HG02588 (cell line): ENCODE results near the gene RASGEF1C.

ENCODE experiments used
- ATAC-seq: cut with Tn5 transposase; IDR thresholded peaks from one replicate; pipeline ENCODE4 v1.9.1; 2021; ENCODE audit warnings: mild to moderate bottlenecking, moderate library complexity; ENCODE audit not compliant: unreplicated experiment

The RASGEF1C gene

DNA sequence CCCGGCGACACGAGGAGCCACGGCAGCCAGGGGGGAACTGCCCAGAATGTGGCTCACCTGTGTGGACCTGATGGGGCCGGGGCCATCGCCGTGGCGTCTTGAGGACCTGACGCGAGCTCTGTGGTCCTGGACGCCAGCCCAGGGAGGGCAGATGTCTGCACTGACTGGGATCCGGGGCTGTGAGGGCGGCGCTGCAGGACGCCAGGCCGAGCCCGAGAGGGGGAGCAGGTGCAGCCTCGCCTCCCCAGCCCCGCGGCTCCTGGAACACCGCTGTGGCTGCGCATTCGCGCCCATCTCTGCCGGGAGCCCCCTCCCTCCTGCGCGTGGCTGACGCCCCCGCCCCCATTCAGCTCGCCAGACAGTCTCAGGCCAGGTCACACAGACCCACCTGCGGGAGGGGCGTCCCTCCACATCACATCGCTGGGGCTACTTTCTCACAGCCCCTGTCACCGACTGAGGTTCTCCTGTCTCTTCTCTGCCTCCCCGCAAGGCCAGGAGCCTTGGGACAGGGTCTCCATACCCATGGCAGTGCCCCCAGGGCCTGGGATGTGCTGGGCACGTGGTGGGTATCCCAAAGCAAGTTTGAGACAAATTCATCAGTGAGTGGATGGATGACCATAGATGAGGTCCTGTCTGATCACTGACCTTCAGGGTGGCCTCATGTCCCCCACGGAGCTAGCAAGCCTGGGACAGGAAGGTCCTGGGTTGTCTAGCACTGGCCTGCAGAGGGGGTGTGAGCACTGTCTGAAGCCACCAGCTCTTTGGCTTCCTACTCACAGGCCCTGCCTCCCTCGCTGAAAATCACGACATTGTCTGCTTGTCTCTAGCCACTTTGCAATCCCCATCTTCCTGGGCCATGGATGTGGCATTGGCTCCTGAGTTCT is 47.3 kb downstream of the RASGEF1C start:
- no peak for ATAC-seq

GRCh38 chr5:180160789-180161188 is 48.2 kb downstream of the RASGEF1C start:
- no peak for ATAC-seq

DNA sequence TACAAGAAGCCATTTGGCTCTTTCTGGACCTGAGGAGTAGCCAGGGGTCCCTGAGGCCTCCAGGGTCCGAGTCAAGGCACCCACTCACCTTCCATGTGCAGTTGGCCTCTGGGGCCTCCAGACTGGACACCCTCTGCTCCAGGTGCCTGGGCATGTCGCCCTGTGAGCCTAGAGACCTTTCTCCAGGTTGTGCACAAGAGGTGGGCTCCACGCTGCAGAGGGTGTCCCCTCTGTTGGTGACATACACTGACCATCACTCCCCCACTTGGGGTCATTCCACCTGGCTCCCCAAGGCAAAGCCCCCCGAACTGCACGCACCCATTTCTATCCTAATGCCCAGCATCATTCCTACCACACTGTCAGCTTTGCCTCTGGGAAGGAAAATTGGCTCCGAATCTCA is 48.8 kb downstream of the RASGEF1C start:
- no peak for ATAC-seq

DNA sequence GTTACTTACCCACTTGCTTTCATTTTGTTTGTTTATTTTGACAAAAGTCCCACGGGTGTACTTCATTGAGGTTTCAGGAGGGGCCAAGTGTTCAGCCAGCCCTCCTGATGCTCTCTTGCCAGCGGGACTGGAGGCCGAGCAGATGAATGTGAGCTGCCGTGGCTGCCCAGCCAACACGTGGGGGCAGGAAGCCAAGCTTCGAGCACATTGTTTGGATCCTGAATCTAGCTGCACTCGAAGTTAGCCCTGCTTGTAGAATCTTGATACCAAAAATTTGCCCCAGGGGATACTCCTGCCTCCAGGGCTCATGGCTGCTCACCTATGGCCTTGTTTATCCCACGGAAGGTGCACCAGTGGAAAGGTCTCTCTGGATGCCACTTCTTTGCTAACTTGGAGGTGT is 49.3 kb downstream of the RASGEF1C start:
- no peak for ATAC-seq

DNA sequence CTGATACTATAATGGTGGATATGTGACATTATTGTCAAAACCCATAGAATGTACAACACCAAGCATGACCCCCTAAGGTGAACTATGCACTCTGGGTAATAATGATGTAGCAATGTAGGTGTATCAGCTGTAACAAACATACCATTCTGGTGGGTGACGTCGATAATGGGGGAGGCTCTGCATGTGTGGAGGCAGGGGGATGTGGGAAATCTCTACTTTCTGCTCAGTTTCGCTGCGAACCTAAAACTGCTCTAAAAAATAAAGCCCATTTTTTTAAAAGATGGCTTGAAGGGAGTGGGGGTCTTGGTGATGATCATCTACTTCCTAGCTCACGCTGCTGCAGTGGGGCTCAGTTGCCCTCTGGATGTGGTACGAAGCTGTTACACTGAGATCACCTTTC is 51.1 kb downstream of the RASGEF1C start:
- ATAC-seq, result no peak

DNA sequence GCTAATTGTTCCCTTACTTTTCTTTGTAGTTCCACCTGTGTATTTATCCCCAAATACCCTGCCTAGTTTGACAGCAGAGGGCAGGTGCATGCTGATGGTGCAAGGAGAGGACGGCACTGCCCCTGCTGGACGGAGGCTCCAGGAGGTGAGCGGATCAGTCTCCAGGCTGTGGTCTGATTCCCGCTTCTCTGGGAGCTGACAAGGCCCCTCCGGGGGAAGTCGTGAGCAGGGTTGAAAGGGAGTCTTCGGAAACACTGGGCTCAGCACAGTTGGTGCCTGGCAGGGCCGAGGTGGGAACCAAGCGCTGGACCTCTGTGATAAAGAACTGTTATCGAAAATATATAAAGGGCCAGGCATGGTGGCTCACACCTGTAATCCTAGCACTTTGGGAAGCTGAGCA is 52.9 kb downstream of the RASGEF1C start:
- ATAC-seq, result no peak

DNA sequence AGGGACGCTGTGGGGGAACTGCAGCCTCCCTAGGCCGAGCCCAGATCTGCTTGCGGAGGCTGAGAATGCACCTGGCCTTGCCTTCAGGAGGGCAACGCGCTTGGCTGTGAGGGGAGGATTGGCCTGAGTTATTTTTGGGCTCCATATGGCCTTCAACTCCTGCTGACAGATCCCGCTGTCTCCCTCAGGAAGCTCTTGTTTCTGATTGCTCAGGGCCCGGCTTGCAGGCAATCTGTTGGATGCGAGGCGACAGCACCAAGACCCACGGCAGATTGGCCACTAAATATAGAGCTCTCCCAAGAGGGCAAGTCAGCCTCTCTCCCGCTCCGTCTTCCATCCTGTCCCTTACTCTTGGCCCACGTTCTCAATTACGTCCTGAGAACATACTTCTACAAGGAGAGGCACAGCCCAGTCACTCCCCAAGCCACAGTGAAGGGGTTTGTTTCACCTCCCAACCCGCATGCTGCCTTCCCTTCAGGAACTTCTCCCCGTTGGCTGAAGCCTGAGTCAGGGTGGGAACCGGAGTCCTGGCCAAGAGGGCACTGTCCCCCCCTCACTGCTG is 53.6 kb downstream of the RASGEF1C start:
- ATAC-seq, result no peak

DNA sequence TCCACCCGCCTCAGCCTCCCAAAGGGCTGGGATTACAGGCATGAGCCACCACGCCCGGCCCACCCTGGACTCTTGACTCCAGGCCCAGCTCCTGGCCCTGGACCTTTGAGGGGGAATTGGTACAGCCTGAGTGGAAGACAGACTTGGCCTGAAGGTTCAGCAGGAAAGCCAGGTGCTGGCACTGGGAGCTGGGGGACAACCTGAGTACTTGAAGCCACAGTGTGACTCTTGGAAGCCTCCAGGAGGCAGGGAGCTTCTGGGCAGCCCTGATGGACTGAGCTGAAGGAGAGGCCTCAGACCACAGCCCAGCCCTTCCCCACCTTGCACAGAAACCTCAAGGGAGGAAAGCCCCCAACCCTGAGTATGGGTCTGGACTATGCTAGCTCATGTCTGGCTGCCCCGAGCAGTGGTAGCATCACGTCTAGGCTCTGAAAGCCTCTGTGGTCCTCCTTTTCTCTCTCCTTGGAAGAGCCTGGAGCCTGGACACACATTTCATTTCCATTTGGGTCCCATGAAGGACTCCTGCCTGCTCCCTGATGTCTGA is 54.1 kb downstream of the RASGEF1C start:
- ATAC-seq, result no peak

DNA sequence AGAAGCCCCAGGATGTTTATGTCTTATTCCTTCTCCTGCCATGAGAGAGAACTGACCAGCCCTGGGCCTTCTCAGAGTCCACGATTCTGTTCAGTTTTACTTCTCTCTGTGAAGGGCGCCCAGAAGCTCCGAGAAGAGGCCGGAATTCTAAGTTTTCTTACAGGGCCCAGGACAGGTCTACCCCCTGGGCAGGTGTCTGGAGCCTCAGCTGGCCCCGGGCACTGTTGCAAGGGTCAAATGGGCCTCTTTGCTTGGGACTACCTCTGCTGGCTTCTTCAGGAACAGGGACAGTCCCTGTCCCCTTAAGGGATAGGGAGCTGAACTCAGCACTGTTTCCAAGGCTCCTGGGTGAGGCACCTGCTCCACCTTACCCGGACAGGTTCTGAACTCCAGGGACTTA is 55.0 kb downstream of the RASGEF1C start:
- ATAC-seq, result no peak

GRCh38 chr5:180153099-180153498 is 55.9 kb downstream of the RASGEF1C start:
- no peak for ATAC-seq

DNA sequence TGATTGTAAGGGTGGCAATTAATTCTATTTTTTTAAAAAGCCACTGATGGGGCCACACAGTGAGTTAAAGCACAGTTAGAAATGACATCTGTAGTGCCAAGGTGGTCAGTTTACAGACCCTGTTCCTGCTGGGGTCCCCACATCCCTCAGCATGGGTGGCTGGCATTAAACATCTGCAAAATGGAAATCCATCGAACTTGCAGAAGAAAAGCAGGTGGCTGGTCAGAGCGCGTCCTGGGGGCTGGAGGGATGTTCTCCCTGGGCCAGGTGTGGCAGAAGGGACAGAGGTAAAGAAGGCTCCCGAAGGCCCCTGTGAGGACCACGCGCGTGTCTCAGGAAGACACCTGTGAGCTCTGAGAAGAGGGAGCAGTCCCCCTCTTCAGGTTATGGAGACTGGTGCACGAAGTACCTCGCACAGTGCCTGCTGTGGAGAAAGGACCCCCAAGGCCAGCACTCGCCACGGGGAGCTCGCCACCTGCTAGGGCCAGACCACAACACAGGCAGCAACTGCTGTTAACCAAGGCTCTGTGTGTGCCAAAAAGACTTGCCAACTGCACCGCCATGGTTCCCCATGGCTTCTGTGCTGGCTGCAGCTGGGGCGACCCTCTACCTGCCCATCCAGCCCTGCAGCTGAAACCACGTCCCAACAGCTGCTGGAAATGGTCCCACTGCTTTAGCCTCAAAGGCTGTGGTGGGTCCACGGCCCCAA is 65.2 kb downstream of the RASGEF1C start:
- ATAC-seq, result no peak

DNA sequence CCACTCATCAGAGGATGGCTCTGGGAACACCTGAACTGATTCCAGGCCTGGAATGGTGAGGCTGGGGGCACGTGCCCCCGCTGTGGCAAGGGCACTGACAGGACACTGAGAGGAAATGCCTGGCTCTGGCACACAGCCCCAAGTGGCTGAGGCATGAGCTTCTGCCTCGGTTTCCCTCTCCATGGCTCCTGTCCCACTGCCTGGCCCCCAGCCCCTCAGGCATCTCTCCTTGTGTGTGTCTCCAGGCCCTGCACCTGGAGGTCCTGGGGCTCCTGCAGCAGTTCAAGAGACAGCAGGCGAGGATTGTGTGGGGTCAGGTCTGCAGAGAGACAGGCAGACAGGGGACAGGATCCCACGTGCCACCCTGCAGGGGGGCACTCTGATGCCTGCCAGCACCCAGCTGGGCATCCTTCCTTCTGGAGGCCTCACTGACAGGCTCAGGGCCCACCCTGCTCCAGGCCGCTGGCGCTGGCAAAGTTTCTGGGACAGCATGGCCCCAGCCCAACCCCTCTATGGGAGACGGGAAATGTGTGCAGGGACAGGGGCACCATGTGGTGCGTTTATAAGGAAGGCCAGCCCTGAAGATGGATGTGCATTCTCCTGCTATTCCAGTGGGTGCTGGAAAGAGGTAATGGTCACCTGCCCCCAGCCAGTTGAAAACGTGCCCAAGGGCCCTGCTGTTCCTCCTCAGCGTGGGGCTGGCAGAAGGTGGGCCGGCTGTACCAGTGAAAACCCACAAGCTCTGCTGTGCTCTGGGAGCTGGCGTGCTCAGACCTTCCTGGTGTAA is 66.0 kb downstream of the RASGEF1C start:
- no peak for ATAC-seq

- no peak for ATAC-seq
Measured at GRCh38 chr5:180142021-180142765, 66.8 kb downstream of the RASGEF1C start.

DNA sequence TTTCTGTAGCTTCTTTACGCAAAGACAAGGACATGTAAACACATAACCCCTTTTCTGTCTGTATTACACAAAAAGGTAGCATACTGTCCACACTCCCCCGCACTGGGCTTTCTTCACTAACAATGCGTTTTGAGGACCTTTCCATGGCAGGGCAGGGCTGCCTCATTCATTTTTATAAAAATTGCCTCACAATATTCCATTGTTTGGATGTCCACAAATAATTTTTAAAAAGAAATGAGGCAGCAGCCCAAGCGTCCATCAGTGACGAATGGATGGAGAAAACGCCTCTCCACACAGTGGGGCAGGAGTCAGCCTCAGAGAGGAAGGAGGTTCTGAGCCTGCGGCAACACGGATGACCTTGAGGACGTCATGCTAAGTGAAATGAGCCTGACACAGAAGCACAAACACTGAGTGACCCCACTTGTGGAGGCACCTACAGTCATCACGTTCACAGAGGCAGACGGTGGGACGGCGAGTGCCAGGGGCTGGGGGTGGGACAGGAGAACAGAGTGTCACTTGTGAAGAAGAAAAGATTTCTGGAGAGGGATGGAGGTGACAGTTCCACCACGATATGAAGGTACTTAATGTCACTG is 67.8 kb downstream of the RASGEF1C start:
- no peak for ATAC-seq

- no peak for ATAC-seq
Measured at GRCh38 chr5:180140571-180140970, 68.4 kb downstream of the RASGEF1C start.

- ATAC-seq, result no peak
Measured at GRCh38 chr5:180140079-180140554, 68.9 kb downstream of the RASGEF1C start.

- no peak for ATAC-seq
Measured at GRCh38 chr5:180139731-180140055, 69.3 kb downstream of the RASGEF1C start.

- ATAC-seq, result no peak
Measured at GRCh38 chr5:180138976-180139730, 69.9 kb downstream of the RASGEF1C start.
